Astrocyte of the hippocampus (primary cell): ENCODE results near the gene THSD7A.
A peak's percentile ranks its signal among the peaks of the same experiment; 100 is the strongest.

Experiments used
- DNase-seq: peaks from one replicate; pipeline ENCODE4 v3.0.0; 2011; ENCODE audit warnings: low read depth, low spot score

The THSD7A gene

DNA sequence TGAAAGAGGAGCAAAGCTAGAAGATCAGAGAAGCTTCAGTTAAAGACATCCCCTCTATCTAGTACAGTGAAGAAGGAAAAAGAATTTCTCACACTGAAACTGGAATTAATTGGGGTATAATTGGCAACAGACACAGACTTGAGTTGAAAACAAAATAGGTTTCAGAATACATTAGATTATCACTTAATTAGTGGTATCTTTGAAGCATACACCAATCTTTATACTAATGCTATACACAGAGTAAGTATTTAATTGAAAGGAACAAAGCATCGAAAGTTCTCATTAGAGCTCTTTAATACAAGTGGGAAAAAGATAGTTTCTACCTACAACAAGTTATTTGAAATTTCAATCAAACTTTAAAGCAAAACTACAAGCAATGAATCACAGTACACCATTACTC is 128.2 kb downstream of the THSD7A start:
- no peak for DNase-seq

DNA sequence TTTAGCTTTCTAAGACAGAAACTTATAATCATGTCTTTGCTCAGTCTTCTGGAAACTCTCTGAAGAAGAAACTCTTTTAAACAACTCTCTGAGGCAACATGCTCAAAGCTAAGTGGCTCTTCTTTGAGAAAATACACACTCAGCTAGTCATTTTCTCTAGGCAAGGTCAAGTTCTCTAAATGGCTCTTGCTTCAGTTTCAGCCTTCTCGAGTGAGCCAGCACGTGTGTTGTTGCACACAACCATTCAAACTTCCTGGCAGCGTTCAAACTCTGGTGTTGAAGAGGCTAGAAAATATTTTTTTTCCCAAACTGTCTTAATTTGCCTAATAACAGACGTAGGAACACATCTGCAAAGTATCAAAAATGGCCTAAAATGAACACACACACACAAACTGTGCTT is 129.1 kb downstream of the THSD7A start:
- DNase-seq = peak; percentile 0

DNA sequence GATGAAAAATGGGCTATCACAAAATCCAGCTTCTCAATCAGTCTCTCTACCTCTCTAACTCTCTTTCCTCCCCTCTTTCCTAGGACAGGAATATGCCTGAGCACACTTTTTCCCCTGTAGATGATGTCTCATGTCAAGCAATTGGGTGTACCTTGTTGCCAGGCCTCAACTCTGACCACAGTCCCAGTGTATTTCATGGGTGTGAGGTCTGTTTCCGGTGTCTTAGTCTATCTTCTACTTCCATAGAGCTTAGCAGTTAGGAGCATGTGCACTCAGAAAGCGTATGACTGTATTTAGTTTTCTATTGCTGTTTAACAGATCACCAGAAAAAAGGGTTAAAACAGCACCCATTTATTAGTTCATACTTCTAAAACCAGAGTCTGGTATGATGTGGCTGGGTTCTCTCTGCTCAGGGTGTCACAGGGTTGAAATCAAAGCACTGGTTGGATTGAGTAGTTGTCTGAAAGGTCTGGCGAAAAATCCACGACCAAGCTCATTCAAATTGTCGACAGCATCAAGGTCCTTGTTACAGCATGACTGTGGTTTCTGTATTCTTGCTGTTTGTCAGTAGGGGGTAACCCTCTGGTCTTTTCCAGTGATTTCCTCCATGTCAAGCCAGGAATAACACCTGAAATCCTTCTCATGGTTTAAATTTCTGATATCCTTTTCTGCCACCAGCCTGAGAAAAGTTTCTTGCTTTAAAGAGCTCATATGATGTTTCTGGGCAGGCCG is 130.0 kb downstream of the THSD7A start:
- peak; percentile 86 for DNase-seq

DNA sequence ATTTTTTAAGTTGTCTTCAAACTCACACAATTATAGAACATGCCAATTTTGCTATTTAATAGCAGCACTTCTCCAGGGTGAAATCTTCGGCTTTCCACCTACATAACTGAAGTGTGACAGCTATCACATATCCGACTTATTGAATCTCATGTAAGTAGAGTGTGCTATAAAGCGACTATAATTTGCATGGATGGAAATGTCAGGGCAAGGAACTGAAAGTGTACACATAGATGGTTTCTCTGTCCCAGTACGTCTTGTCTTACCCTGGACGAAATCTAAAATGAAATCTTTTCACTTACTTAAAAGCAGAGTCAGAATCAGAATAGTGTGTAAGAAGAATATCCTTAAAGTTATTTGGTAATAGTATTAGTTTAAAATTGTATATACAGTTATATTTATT is 132.3 kb downstream of the THSD7A start:
- DNase-seq = no peak

DNA sequence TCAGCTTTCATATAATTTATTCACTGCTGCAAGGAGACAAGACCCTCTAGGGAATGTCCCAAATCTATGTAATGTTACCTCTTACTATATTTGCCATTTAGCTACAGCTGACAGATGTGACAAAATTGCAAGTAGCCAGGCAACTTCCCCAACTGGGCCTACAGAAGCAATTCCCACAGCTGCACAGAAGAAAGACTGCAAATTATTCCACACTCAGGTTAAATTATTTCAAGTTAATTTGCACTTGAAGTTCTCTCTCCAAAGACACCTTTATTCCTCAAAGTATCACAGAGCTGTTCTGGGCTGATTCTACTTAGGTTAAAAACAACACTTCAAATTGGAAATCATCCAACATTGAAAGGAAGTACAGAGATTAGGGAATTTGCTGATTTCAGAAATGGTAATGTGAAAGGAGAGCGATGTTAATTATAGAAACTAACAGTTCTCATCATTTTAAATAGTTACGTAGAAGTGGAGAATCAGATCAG is 133.6 kb downstream of the THSD7A start:
- DNase-seq = peak; percentile 11

DNA sequence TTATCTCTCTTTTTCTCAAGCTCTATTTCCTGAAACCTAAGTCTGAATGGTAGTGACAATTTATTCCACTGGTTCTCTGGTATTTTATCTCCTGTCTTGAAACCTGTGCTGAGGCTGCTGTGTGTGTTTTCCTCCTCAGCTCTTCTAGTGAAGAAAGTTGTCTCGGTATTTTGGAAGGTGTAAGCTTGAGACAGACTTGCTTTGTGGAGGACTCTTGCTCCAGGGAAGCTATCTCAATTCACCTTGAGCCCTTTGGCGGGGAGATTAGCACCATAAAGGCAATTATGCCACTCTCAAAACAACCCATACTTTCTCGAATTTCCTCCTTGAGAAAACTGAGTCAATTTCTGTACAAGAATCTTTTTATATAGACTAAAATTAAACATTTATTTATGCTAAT is 141.6 kb downstream of the THSD7A start:
- DNase-seq = no peak

DNA sequence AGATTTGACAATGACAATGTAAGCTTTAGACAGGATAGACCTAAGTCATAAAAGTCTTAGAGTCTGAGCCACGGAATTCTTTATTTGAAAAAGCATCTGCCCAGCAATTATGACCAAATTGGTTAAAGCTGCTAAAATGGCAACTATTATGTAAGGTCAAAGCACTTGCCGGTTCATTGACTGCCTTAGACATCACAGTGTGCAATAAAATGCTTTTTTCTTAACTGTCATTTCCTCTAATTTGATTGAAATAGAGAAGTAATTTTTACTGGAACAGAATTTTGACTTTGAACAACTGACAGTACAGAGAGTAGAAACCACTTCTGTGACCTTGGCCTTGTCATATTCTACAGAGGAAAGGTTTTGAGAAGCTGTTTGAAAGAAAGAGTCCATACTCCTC is 142.9 kb downstream of the THSD7A start:
- DNase-seq = no peak

DNA sequence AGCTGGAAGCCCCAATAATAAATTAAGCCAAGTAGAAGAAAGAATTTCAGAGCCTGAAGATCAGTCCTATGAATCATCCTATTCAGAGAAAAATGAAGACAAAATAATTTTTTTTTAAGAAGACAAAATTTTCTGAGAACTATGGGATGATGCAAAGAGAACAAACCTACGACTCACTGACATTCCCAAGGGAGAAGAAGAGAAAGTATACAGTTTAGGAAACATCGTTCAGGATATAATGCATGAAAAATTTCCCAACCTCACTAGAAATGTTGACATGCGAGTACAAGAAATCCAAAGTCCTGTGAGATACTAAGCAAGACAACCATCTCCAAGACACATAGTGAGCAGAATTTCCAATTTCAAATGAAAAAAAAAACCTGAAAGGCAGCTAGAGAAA is 150.5 kb downstream of the THSD7A start:
- no peak for DNase-seq

DNA sequence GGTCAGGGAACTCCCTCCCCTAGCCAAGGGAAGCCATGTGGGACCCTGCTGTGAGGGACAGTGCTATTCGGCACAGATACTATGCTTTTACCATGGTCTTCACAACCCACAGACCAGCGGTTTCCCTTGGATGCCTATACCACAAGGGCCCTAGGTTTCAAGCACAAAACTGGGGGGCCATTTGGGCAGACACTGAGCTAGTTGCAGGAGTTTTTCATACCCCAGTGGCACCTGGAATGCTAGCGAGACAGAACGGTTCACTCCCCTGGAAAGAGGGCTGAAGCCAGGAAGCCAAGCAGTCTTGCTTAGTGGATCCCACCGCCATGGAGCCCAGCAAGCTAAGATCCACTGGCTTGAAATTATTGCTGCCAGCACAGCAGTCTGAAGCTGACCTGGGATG is 156.8 kb downstream of the THSD7A start:
- no peak for DNase-seq

DNA sequence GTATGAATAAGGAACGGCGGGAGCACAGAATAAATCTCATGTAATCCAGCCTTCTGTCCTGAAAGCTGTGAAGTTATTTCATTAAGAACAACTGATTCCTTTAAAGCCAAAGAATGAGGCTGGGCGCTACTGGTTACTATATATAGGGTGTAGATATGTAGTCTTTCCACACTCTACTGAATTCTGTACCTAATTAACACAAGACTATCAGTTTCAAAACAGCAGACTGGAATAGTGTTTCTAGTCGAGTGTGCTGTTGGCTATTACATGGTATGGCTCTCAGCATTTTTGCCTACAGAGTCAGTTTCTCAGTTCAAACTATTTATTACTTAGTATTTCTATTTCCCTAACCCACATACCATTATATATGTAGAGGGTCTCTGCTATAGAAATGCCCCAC is 163.3 kb downstream of the THSD7A start:
- DNase-seq = no peak

DNA sequence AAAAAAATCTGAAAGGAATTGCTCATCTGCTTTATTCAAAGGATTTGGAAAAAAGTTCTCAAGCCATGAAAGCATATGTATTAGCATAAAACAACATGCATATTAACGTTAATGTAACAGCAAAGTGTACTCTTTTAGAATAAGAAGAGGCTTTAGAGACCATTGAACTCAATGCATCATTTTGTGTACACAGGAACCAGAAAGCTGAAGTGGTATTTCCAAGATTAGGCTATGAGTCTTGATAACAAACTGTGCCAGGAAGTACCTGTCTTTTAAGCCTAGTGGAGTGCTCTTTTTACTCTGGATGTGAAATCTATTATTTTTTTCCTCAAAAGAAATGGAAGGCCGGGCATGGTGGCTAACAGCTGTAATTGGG is 164.2 kb downstream of the THSD7A start:
- DNase-seq = no peak

DNA sequence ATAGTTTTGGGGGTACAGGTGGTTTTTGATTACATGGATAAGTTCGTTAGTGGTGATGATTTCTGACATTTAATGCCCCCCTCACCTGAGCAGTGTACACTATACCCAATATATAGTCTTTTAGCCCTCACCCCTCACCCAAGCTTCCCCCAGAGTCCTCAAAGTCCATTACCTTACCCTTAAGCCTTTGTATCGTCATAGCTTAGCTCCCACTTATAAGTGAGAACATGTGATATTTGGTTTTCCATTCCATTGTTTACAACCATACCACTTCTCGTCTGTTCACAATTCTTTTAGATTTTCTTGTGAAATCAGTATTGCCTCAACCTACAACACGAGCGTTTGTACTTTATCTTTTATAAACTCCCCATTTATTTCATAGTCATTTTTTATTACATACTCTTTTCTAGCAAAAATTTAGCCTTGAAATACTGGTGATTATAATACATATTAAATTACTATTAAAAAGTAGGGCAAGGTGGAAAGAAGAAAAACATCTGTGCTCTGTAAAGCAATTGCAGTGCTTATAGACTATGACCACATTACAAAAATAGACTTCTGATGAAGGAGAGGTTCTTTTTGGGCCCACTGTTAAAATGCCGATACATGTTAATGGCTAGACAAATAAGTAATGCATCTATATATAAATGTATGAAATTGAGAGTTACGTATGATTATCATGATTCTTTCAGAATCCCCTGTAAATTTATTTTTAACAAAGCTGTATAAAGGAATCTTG is 164.8 kb downstream of the THSD7A start:
- DNase-seq = no peak

DNA sequence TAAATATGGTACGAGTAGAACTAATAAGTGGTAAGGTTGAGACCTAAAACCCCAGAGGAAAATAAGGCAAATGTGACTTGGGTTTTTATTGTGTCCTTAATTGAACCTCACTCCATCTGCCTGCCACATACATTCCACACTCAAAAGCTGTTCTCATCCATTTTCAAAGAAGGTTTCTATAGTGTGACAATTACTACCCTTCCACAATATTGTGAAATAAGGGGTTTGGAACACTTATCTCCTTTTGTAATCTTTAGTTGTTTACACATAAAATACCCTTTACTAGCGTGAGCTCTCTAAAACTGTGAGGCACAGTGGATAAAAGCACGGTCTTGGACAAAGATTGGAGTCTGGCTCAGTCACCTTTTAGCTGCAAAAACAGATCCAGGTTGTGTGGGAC is 166.6 kb downstream of the THSD7A start:
- DNase-seq = no peak

DNA sequence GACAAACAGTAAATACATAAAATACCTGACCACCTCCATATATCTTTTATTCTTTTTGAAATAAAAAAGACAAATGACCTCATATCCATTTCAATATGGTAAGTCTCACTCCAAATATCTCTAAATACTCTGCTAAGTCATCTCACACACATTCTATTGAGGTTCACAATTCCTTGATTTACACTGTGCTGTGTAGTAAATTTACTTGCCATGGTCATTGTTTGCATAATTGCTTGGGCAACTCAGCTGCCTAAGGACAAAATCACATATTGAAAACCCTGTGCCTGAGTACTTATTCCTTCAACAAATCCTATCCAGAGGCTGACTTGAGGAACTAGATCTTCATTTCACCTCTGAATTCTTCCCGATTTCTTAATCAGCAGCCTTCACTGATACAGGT is 176.4 kb downstream of the THSD7A start:
- no peak for DNase-seq

DNA sequence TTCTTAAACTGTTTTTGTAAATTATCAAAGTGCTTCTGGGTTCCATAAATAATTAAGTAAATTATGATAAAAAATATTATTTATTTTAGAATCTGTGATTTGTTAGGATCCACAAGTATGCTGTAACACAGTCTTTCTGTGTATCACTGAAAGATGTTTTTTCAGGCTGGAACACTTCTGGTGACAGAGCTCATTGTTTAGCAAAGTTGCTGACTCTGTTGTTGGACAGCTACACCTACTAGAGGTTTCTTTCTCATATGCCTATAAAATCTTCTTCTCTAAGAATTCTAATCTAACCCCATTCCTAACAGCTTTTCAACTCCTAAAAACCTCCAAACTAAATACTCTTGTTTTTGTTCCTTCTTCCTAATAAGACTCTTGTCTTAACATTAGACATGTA is 176.8 kb downstream of the THSD7A start:
- no peak for DNase-seq

DNA sequence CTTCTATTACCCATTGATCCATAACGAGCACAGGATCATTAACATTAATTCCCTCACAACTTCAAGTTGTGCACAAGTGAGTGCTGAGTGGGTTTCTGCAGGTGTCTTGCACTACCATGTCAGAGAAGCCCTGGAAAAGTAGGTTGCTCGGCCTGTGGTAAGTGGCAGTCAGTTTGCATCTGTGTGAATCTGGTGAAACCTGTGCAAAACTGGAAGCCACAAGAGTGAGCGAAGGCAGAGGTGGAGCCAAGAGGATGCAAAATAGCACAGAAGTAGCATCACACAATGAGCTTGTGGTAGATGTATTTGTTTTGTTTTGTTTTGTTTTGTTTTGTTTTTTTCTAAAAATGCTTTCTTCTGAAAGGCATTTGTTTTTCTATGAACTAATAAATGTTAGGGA is 181.5 kb downstream of the THSD7A start:
- no peak for DNase-seq

DNA sequence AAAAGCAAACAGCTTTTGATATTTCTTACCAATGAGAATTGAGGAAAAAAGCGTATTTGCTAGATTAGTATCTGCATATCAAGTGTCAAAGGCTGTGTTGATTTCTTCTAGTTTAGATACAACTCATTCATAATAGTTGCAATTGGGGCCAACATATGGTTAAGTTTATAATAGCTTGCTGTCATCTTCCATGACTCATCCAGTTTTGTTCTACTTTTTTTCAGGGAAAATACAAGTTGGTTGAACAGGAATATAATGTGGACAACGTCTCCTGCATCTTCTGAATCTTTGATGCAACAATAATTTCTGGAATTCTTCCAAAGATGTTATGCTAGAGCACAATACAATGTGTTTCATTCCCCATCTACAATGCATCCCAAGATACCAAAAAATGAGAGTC is 182.0 kb downstream of the THSD7A start:
- DNase-seq = no peak

DNA sequence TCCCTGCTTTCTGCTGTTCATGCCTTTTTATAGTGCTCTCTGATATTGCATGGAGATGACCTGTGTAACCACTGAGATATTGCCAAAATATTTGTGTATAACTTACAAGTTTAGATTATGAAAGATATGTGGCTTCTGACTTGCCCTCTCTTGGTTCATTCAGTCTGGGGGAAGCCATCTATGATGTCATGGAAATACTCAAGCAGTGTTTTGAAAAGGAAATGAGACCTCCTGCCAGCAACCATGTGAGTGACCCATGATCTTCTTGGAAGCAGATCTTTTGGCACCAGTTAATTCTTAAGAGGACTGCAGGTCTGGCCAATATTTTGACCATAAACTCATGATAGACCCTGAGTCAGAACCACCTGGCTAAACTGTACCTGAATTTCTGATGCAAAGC is 183.0 kb downstream of the THSD7A start:
- DNase-seq = no peak

DNA sequence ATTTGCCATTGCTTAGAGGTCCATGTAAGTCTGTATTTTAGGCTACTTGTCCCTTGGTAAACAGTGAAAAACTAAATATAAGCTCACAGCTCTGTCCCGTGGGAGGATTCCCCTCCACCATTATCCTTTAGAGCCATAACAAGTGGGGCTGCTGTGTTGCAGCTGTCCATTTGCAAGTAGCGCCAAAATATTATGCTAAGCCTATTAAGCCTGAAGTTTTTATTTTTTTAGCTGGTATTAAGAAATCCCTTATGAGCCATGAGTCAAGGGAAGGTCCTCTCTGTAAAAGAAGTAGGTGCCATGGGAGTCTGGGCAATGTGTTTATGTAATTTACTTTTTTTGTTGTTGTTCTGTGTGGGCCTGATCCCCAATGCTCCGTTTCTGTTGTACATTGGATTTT is 183.9 kb downstream of the THSD7A start:
- no peak for DNase-seq

DNA sequence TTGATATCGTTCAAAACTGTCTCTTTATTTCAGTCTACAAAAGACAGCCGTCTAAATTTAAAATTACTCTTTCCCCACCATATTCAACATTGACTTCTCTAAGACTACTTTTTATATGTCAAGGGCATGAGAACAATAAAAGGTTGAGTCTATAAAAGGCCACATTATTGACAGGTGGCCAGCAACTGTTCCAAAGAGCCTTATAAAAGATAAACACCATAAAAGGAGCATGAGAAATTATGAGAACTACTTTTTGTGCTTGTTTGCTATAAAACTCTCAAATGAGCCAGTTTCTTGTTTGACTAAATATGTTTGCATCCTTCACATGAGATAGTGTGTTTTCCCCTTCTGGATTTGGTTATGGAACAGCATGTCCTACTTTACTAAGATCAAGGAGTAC is 189.2 kb downstream of the THSD7A start:
- DNase-seq = no peak

DNA sequence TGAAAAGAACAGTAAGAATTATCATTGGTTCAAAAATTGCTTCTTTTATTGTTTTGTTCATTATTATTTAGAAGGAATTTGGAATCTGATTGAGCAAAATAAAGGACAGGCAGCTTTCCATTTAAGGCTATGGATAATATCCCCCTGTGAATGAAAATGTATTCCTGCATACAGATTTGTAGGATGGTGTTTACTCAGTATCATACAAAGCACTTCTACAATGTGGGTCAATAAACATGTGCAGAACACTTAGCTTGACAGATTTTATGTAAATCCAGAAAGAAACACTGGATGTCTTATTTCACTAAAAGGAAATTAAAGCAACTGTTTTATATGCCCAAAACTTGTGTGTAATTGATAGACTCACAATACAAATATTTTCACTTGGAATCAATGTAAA is 189.7 kb downstream of the THSD7A start:
- no peak for DNase-seq

DNA sequence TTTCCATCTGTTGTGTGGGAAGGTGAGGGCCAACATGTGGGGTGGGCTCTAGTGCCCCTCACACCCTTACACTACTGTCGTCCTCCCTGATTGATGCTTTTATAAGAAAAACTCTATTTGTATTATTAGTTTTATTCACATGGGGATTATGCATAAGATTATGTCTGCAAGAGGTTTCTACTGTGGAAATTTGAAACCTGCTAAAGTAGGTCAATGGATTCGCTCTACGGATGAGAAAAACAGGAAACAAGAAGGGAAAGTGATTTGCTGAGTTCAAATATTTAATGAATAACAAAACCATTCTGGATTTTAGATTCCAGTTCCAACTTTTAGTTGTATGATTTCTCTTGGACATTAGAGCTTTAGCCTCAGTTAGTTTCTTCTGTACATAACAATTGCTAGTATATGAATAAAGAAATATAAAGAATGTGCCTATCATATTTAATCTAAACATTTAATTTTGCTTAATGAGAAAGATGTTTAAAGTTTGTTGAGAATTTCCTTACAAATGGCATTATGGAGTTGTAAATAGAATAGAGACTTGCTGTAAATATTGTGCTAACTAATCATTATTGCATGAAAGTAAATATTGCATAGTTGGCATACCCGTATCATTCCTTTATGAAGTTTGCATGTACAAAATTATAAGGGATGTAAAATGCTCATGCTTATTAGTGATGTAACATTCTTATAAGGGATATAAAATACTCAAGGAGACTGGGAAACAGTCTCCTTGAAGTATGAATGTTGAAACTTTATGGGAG is 193.8 kb downstream of the THSD7A start:
- no peak for DNase-seq

DNA sequence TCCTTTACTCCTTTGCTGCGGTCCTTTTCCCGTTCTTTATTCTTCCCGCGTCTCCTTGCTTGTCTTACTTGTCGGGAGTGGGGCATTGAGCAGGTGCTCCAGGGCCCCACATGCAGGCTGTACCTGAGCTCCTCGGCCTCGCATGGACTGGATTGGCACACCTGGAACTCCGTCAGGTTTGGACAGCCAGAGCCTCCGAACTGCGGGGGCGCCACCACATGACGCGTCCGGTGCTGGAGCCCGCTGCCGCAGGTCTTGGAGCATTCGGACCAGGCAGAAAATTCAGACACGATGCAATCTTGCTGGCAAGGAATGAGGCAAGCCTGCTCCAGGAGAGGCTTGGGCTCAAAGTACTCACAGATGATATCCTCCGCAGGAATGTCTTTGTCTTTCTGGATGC is 195.7 kb downstream of the THSD7A start:
- DNase-seq = no peak
